GM10266 (cell line): ENCODE results near the gene DSCAM.

Experiments used
- DNase-seq: peaks from one replicate; pipeline ENCODE4 v3.0.0; 2012; ENCODE audit errors: extremely low spot score
- CTCF ChIP-seq: IDR thresholded peaks from 2 replicates; pipeline ENCODE4 v1.5.1; 2012; ENCODE audit warnings: mild to moderate bottlenecking, low read depth; ENCODE audit not compliant: control insufficient read depth, insufficient read depth; ENCODE audit errors: missing control alignments

DSCAM gene

GRCh38 chr21:40115775-40116174 lies 731.2 kb downstream of the DSCAM start:
- DNase-seq: no peak
- TF ChIP-seq CTCF: no peak

GRCh38 chr21:40102682-40103081 lies 744.3 kb downstream of the DSCAM start:
- DNase-seq: no peak
- TF ChIP-seq CTCF: no peak

DNA sequence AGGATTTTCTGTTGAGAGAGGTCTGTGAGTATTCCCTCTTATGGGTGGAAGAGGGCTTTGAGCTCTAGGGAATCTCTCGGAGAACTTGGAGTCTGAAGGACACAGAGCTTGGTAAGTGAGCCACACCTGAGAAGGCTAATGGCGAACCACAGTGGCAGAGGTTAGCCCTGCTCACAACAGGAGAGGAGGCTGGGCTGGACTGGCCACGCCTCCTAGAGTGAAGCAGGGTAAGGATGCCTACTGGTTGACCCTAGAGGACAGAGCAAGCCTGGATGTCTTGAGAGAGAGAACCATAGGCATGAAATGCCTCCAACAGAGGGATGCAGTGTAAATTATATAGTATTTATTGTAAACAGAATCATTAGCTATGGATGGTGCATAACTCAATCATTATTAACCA lies 747.1 kb downstream of the DSCAM start:
- TF ChIP-seq CTCF: no peak

DNA sequence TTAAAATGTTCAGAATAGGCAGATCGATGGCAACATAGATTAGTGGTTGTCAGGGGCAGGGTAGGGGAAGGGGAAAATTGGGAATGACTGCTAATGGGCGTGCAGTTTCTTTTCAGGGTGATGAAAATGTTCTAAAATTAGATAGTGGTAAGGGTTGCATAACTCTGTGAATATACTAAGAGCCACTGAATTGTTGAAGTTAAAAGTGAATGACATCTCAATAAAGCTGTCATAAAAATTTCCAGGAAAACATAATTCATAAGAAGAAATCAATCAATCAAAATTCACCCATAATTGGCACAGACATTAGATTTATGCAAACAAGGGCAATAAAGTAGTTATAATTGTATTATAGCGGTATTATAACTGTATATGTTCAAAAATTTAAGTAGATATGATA lies 751.5 kb downstream of the DSCAM start:
- TF ChIP-seq CTCF: no peak
- DNase-seq: no peak

More for the DNA sequence above, 747.1 kb downstream of the DSCAM start:
- DNase-seq: no peak

- no peak for DNase-seq
- TF ChIP-seq CTCF: no peak
Measured at GRCh38 chr21:40080385-40080784, 766.6 kb downstream of the DSCAM start.

DNA sequence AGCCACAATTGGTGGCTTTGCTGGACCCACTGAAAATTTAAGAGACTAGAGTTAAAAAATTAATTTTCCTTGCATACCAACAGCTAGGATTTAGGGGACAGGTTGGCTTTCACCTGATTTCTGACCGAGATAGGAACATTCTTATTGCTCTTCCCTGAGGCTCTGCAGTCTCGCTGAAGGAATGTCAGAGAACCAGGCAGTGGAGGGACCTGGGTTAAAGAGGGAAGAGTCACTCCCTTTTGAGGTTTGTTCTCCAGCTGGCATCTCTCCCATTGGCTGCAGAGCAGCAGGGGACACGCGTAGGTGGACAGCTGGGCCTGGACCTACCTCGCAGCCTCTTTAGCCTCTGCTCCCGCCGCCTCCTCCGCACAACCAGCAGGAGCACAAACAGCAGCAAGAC lies 772.2 kb downstream of the DSCAM start:
- no peak for TF ChIP-seq CTCF
- no peak for DNase-seq

GRCh38 chr21:40074198-40074597 lies 772.8 kb downstream of the DSCAM start:
- no peak for TF ChIP-seq CTCF
- no peak for DNase-seq

DNA sequence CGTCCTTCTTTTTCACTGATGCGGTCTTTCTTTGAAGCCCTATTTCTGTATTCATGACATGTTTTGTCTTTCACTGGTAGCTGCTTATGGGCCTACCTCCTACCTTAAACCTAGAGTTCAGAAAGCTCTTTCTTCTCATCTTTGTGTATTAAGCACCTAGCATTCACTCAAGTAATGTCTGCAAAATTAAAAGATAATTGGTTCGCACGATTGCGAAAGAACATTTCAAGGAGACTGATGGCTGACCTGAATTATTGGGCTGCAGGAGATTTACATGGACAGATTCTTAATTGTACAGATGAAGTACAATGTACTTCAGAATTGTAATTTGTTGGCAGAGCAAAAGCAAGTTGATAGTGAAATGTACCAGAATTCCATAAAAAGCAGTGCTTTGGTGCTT lies 773.3 kb downstream of the DSCAM start:
- no peak for TF ChIP-seq CTCF
- no peak for DNase-seq
